Right cardiac atrium (tissue), 5 donors: ENCODE results near the gene LRMDA. TPM values are rescaled to one million over a fixed set of nuclear protein-coding genes. Genes with fewer than 3 reads are reported as not detected.

Experiments used
- ATAC-seq, 2 donors: fragments of 200-7000 bp; cut with Tn5 transposase; one replicate each; pipeline versions ENCODE4 v1.8.0 to v1.9.1; 2020; ENCODE audit warnings: moderate library complexity in 2 of 2, mild to moderate bottlenecking in 1 of 2
- DNase-seq, 3 donors: peaks; one replicate each; pipeline ENCODE4 v3.0.0-alpha.2; 2020
- H3K27ac ChIP-seq: one replicate; pipeline ENCODE4 v1.5.1; 2013; ENCODE audit warnings: mild to moderate bottlenecking, low read length, control low read depth, moderate library complexity
- H3K27me3 ChIP-seq: one replicate; pipeline ENCODE4 v1.6.1; 2013; ENCODE audit not compliant: control insufficient read depth, insufficient read depth
- H3K4me1 ChIP-seq: one replicate; pipeline ENCODE4 v1.6.1; 2013; ENCODE audit warnings: low read length; ENCODE audit not compliant: control insufficient read depth, insufficient read depth
- H3K4me3 ChIP-seq: one replicate; pipeline ENCODE4 v1.5.1; 2013; ENCODE audit warnings: low read length, control low read depth
- H3K9me3 ChIP-seq: one replicate; pipeline ENCODE4 v1.6.1; 2013; ENCODE audit warnings: low read length; ENCODE audit not compliant: control insufficient read depth
- WGBS: extraction: QIAGEN DNeasy Blood & Tissue Kit; methylation state at CpG from one replicate; pipeline ENCODE4 v1.1.7; 2013; 5-methylcytosine and 5-hydroxymethylcytosine counted together
- intact Hi-C, 4 donors: fragments of 100-400 bp; cut with DNase I; formaldehyde crosslinking; loops; one replicate each; pipeline versions ENCODE4 v1.11.0 to v1.14.0; 2022 to 2023
- polyA plus RNA-seq: library from polyadenylated mRNA; stranded (reverse); fragments of 200-250 nt; gene quantifications from one replicate; pipeline ENCODE4 v1.2.3, GENCODE V29; 2013
- total RNA-seq, 4 donors: library from RNA; stranded (reverse); fragmentation: NEBNext Ultra II Directional; extraction: Animal tissue kit (Norgen Biotek cat#: 25700); gene quantifications; one replicate each; pipeline ENCODE4 v1.2.1, GENCODE V29; 2021
- donor health status: healthy with polysubstance abuse.
- donor health status: DM: no; HTN: yes; CAD: no.
- donor health status: DM: no; HTN: no; CAD: no.
- donor health status: DM: no; HTN: yes; CAD: no; lungs with severe emphysema.
- donor health status: DM: yes; HTN: yes; CAD: no.

Gene LRMDA
- total and polyA plus RNA-seq, 5 donors, result 42.7 to 97.9 (median 48.8) TPM

DNA sequence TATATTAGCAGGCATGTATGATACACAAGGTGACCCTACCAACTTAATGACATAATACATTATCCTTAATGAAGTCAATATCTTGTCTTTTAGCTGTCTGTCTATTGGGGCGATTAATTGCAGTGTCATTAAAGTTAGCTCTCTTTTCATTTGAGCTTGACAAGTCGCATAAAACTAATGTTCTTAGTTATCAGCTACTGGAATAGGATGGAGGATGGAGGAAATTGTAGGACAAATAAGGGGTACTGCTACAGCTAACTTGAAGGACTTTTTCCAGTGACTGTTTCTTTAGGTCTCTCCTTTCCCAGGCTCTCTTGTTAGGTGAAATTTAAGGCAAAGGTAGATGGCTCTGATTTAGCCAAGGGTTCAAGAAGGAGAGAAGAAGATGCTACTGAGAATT, 506.4 kb downstream of the LRMDA start:
- no peak overlapping the region for H3K4me3 ChIP-seq
- 80% methylated on average over 2 of the region's 2 CpGs for WGBS
- no peaks in the 10 kb centered on the region for H3K27me3 ChIP-seq
- ATAC-seq (no peak), DNase-seq (no peak)
- H3K27ac ChIP-seq, result no peak overlapping the region
- H3K4me1 ChIP-seq, result no peaks in the 10 kb centered on the region
- intact Hi-C loops, result no loop called here
- H3K9me3 ChIP-seq, result no peaks in the 10 kb centered on the region

- H3K4me1 ChIP-seq, result no peaks in the 10 kb centered on the region
- no peak overlapping the region for H3K4me3 ChIP-seq
- H3K27ac ChIP-seq, result no peak overlapping the region
- intact Hi-C loops, result no loop called here
- 96% methylated on average over 13 of the region's 13 CpGs for WGBS
- H3K27me3 ChIP-seq, result no peaks in the 10 kb centered on the region
- ATAC-seq, result no peak
- no peak for DNase-seq
- H3K9me3 ChIP-seq, result no peaks in the 10 kb centered on the region
Measured at GRCh38 chr10:75938380-75939122, 507.1 kb downstream of the LRMDA start.

DNA sequence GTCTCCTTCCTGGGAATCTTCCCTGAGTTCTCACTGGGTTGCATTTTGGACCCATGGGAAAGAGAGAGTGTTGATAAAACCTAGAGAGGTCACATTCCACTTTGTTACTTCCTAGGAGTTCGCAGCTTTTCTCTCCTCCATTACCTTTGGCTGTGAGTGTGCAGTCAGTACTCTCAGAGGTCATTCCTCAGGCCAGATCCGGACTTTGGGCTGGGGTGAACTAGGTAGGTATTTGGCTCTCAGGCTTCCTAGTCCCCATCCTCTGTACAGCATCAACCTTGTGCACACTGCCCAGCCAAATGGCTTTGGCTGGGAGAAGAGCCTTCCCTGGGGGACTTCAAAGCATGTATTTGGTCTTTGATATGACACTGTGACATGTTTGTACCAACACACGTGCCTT, 508.1 kb downstream of the LRMDA start:
- WGBS, result 69% methylated on average over 3 of the region's 3 CpGs

GRCh38 chr10:75940742-75941141, 509.3 kb downstream of the LRMDA start:
- no peak overlapping the region for H3K4me3 ChIP-seq
- H3K27me3 ChIP-seq, result no peaks in the 10 kb centered on the region
- intact Hi-C loops, result no loop called here
- DNase-seq (no peak), ATAC-seq (no peak)
- no peak overlapping the region for H3K27ac ChIP-seq
- H3K4me1 ChIP-seq, result no peaks in the 10 kb centered on the region
- WGBS, result 95% methylated on average over 5 of the region's 5 CpGs
- H3K9me3 ChIP-seq, result no peaks in the 10 kb centered on the region

More for the DNA sequence above, 508.1 kb downstream of the LRMDA start:
- ATAC-seq (no peak), DNase-seq (no peak)
- no peak overlapping the region for H3K4me3 ChIP-seq
- intact Hi-C loops, result no loop called here
- H3K4me1 ChIP-seq, result no peaks in the 10 kb centered on the region
- no peaks in the 10 kb centered on the region for H3K27me3 ChIP-seq
- no peaks in the 10 kb centered on the region for H3K9me3 ChIP-seq
- no peak overlapping the region for H3K27ac ChIP-seq

GRCh38 chr10:75941223-75941801, 509.9 kb downstream of the LRMDA start:
- no peak for DNase-seq
- no peaks in the 10 kb centered on the region for H3K4me1 ChIP-seq
- no peak overlapping the region for H3K4me3 ChIP-seq
- ATAC-seq, result no peak
- intact Hi-C loops, result no loop called here
- no peaks in the 10 kb centered on the region for H3K9me3 ChIP-seq
- H3K27ac ChIP-seq, result no peak overlapping the region
- no peaks in the 10 kb centered on the region for H3K27me3 ChIP-seq
- WGBS, result 77% methylated on average over 9 of the region's 9 CpGs

DNA sequence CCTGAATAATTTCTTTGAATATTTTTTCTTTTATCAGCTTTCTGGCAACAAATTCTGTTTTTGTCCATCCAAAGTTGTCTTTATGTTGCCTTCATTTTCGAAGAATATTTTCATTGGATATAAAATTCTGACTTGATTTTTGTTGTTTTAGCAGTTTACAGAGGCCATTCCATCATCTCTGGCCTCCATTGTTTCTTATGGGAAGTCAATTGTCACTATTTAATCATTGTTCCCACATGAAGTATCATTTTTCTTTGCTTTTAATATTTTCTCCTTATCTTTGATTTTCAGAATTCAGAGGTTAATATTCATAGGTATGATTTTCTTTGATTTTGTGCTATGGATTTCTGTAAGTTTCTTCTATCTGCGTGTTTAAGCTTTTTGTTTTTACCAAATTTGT, 512.6 kb downstream of the LRMDA start:
- intact Hi-C loops, result no loop called here
- WGBS, result 87% methylated on average over 2 of the region's 2 CpGs
- no peaks in the 10 kb centered on the region for H3K27me3 ChIP-seq
- H3K4me1 ChIP-seq, result no peaks in the 10 kb centered on the region
- H3K4me3 ChIP-seq, result no peak overlapping the region
- no peak for DNase-seq
- ATAC-seq, result no peak
- H3K27ac ChIP-seq, result no peak overlapping the region
- H3K9me3 ChIP-seq, result no peaks in the 10 kb centered on the region

DNA sequence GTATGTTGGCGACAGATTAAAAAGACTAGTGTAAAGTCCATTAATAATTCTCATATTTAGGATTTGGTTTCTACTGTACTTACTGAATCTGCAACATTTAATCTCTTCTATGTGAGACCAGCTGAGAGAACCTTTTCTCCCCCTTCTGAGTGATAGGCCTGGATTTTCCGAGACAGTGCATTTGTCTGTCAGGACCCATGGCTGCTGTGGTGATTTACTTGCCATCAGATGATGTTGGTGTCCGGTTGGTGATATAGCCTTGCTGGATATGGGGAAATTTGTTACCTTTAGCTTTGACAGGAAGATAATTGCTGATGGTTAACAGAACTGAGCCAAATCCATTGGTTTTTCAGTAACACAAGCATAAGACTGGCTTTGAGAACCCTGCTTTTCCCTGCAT, 517.2 kb downstream of the LRMDA start:
- intact Hi-C loops, result no loop called here
- H3K4me1 ChIP-seq, result no peaks in the 10 kb centered on the region
- ATAC-seq (no peak), DNase-seq (no peak)
- no peaks in the 10 kb centered on the region for H3K27me3 ChIP-seq
- no peak overlapping the region for H3K27ac ChIP-seq
- no peak overlapping the region for H3K4me3 ChIP-seq
- WGBS, result 96% methylated on average over 3 of the region's 3 CpGs
- no peaks in the 10 kb centered on the region for H3K9me3 ChIP-seq

DNA sequence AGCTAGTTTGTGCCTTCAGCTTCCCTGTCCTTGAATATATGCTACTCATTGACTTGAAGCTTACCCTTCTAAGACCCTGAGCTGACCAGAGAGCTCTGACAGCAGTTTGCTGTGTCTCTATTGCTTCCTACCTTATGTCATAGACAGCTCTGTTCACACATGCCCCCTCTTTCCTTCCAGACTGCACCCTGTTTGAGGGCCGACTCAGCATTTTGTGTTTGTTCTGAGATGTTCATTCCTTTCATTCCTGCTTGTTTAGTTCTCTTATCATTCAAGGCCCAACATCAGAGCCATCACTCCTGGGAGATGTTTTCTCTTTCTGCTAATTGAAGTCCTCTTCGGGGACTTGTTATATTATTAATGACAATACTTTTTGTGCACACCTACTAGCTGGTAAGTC, 518.9 kb downstream of the LRMDA start:
- ATAC-seq (no peak), DNase-seq (no peak)
- WGBS, result 77% methylated on average over 2 of the region's 2 CpGs

DNA sequence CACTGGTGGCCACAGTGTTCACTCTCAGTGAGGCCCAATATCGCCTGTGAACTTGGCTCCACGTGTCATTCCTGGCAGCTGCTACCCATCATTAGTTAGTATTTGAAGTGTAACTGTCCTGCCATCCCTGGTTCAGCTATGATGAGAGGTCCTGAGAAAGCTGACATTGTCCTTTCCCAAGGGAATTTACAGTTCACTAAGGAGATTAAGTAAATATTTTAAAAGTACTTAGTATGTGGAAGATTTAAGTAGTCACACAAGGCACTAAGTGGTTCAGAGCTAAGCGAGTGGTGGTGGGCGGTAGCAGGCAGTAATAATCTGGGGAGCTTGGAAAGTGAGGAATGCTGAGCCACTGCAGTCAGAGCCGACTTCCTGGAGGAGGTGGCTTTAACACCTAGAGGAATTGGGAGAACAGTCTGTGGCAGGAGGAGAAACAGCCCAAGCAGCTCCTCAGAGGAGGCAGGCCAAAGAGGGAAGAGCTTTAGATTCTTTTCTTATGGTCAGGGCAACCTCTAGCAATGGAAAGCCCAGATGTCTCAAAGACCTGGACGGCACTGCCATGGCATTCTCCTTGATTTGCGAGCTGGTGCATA, 519.7 kb downstream of the LRMDA start:
- Histone ChIP-seq H3K27ac (no peak overlapping the region), H3K4me1 (no peaks in the 10 kb centered on the region), H3K27me3 (no peaks in the 10 kb centered on the region), H3K9me3 (no peaks in the 10 kb centered on the region), H3K4me3 (no peak overlapping the region)
- 88% methylated on average over 7 of the region's 7 CpGs for WGBS
- DNase-seq, result no peak
- intact Hi-C loops, result no loop called here
- ATAC-seq, result no peak

More for the DNA sequence above, 518.9 kb downstream of the LRMDA start:
- no peak overlapping the region for H3K27ac ChIP-seq
- no peaks in the 10 kb centered on the region for H3K4me1 ChIP-seq
- H3K4me3 ChIP-seq, result no peak overlapping the region
- no peaks in the 10 kb centered on the region for H3K9me3 ChIP-seq
- H3K27me3 ChIP-seq, result no peaks in the 10 kb centered on the region
- intact Hi-C loops, result no loop called here

GRCh38 chr10:75951627-75952026, 520.2 kb downstream of the LRMDA start:
- DNase-seq, result no peak
- Histone ChIP-seq H3K27me3 (no peaks in the 10 kb centered on the region), H3K4me1 (peaks cover 2% of the 10 kb centered on the region), H3K9me3 (no peaks in the 10 kb centered on the region), H3K27ac (no peak overlapping the region), H3K4me3 (no peak overlapping the region)
- ATAC-seq, result no peak
- WGBS, result 93% methylated on average over 7 of the region's 7 CpGs
- intact Hi-C loops, result no loop called here

GRCh38 chr10:75952093-75952492, 520.7 kb downstream of the LRMDA start:
- intact Hi-C loops, result no loop called here
- 92% methylated on average over 7 of the region's 7 CpGs for WGBS
- H3K4me1 ChIP-seq, result peaks cover 2% of the 10 kb centered on the region
- DNase-seq (no peak), ATAC-seq (no peak)
- H3K9me3 ChIP-seq, result no peaks in the 10 kb centered on the region
- H3K27me3 ChIP-seq, result no peaks in the 10 kb centered on the region
- H3K27ac ChIP-seq, result no peak overlapping the region
- H3K4me3 ChIP-seq, result no peak overlapping the region
